PC-3 (cell line): ENCODE measurements around the gene SLC25A4. TPM values are rescaled to one million over a fixed set of nuclear protein-coding genes. Genes with fewer than 3 reads are reported as not detected.

Source experiments
- ATAC-seq: fragments of 200-7000 bp; cut with Tn5 transposase; 2 replicates; pipeline ENCODE4 v1.9.1; 2020; ENCODE audit warnings: mild to moderate bottlenecking, moderate library complexity
- BruUV-seq: library from RNA; stranded (reverse); fragments of 400-500 nt; replicated peaks from 2 replicates; lab custom pipeline; 2021; lab: Mats Ljungman, UMichigan
- CTCF ChIA-PET: fragments of 300-600 bp; sonication (Branson Sonifier 250); formaldehyde crosslinking; loops from one replicate; lab custom pipeline; 2022; ENCODE audit warnings: antibody characterized with exemption; lab: Charles Lee
- POLR2A ChIA-PET: fragments of 300-600 bp; sonication (Branson Sonifier 250); formaldehyde crosslinking; loops from one replicate; lab custom pipeline; 2022; ENCODE audit warnings: antibody characterized with exemption; ENCODE audit not compliant: unreplicated experiment; lab: Charles Lee
- DNase-seq: peaks from one replicate; pipeline ENCODE4 v3.0.0-alpha.2; 2015
- H2AFZ ChIP-seq: fragments of 300-600 bp; sonication (generic); 2 replicates; pipeline ENCODE4 v1.6.0; 2016; ENCODE audit warnings: antibody characterized with exemption, low read length
- H3F3A ChIP-seq: fragments of 300-600 bp; sonication (generic); one replicate; pipeline ENCODE4 v1.6.0; 2017; ENCODE audit warnings: antibody characterized with exemption, low read length, control low read depth, mild to moderate bottlenecking; ENCODE audit not compliant: unreplicated experiment
- H3K27ac ChIP-seq: fragments of 300-600 bp; sonication (generic); 2 replicates; pipeline ENCODE4 v1.5.1; 2016; ENCODE audit warnings: mild to moderate bottlenecking, low read length
- H3K27me3 ChIP-seq: fragments of 300-600 bp; sonication (generic); 2 replicates; pipeline ENCODE4 v1.6.1; 2016; ENCODE audit warnings: low read length, mixed read lengths
- H3K36me3 ChIP-seq: fragments of 300-600 bp; sonication (generic); 2 replicates; pipeline ENCODE4 v1.6.1; 2016; ENCODE audit warnings: low read depth, mixed run types, low read length, mixed read lengths
- H3K4me1 ChIP-seq: fragments of 300-600 bp; sonication (generic); 2 replicates; pipeline ENCODE4 v1.5.1; 2016; ENCODE audit warnings: low read length; ENCODE audit not compliant: insufficient read depth
- H3K4me2 ChIP-seq: fragments of 300-600 bp; sonication (generic); 2 replicates; pipeline ENCODE4 v1.6.0; 2016; ENCODE audit warnings: low read length
- H3K4me3 ChIP-seq: fragments of 300-600 bp; sonication (generic); 2 replicates; pipeline ENCODE4 v1.5.1; 2016; ENCODE audit warnings: mild to moderate bottlenecking, low read length, mixed read lengths
- H3K79me2 ChIP-seq: fragments of 300-600 bp; sonication (generic); 2 replicates; pipeline ENCODE4 v1.6.1; 2017; ENCODE audit warnings: low read length, mixed read lengths
- H3K9ac ChIP-seq: fragments of 300-600 bp; sonication (generic); 2 replicates; pipeline ENCODE4 v1.6.0; 2016; ENCODE audit warnings: mild to moderate bottlenecking, low read length
- H3K9me2 ChIP-seq: fragments of 300-600 bp; sonication (generic); replicated peaks from 2 replicates; pipeline ENCODE4 v1.6.1; 2016; ENCODE audit warnings: mixed run types, low read length, mixed read lengths
- H3K9me3 ChIP-seq: fragments of 300-600 bp; sonication (generic); 2 replicates; pipeline ENCODE4 v1.6.1; 2016; ENCODE audit warnings: low read length, mixed read lengths
- H4K20me1 ChIP-seq: fragments of 300-600 bp; sonication (generic); 2 replicates; pipeline ENCODE4 v1.6.1; 2016; ENCODE audit warnings: low read length, mixed read lengths
- CTCF ChIP-seq: fragments of 300-600 bp; sonication (generic); conservative IDR thresholded peaks from 2 replicates; pipeline ENCODE4 v1.5.1; 2017; ENCODE audit warnings: antibody characterized with exemption, low read depth, mild to moderate bottlenecking, low read length
- EZH2 ChIP-seq: fragments of 300-600 bp; sonication (generic); IDR thresholded peaks from one replicate; pipeline ENCODE4 v1.6.1; 2017; ENCODE audit warnings: antibody characterized with exemption, mild to moderate bottlenecking, low read length; ENCODE audit not compliant: unreplicated experiment
- EZH2phosphoT487 ChIP-seq: fragments of 300-600 bp; sonication (generic); IDR thresholded peaks from 2 replicates; pipeline ENCODE4 v1.6.1; 2018; ENCODE audit warnings: mild to moderate bottlenecking, antibody characterized with exemption, low read length, borderline replicate concordance
- intact Hi-C: fragments of 100-400 bp; cut with micrococcal nuclease; formaldehyde crosslinking; loops from 2 replicates; pipeline ENCODE4 v1.9.0; 2023
- total RNA-seq: library from RNA; depleted of rRNA; stranded (reverse); fragments of >200 nt; gene quantifications from 2 replicates; pipeline ENCODE4 v1.2.3, GENCODE V29; 2014

Gene SLC25A4
- total RNA-seq, 1 experiment from 2014 or later: 23.2 TPM

GRCh38 chr4:185096032-185096653 lies 46.9 kb upstream of the SLC25A4 start:
- H3K9me2 ChIP-seq: no peaks in the 10 kb centered on the region
- ChIA-PET CTCF (interaction anchor here (0.6 to 1.7 kb wide), 16 partner anchors 12 to 1062 kb away, joined by 3 to 25 read pairs (median 6); partner anchors contain the start of gene HELT), POLR2A (no interaction called here)
- H3K27ac ChIP-seq: no peak overlapping the region
- no TSS peak for BruUV-seq
- H3K9me3 ChIP-seq: no peaks in the 10 kb centered on the region
- ATAC-seq: no peak
- no peaks in the 10 kb centered on the region for H3K36me3 ChIP-seq
- no peaks in the 10 kb centered on the region for H4K20me1 ChIP-seq
- H3K4me1 ChIP-seq: no peaks in the 10 kb centered on the region
- intact Hi-C loops: loop anchor here (1.0 to 2.0 kb wide), 3 partner anchors 39 to 91 kb away; no protein-coding TSS in a partner anchor
- H2AFZ ChIP-seq: no peak overlapping the region
- TF ChIP-seq CTCF (peak; percentile 69), EZH2 (no peak), EZH2phosphoT487 (no peak)
- H3K27me3 ChIP-seq: peaks cover 19% of the 10 kb centered on the region; the same call in 1 of the 2 replicates
- no peaks in the 10 kb centered on the region for H3K79me2 ChIP-seq
- H3K4me2 ChIP-seq: no peak overlapping the region
- no peak overlapping the region for H3K4me3 ChIP-seq
- no peak overlapping the region for H3K9ac ChIP-seq
- DNase-seq: peak; percentile 55
- H3F3A ChIP-seq: no peaks in the 10 kb centered on the region

GRCh38 chr4:185098474-185098873 lies 44.6 kb upstream of the SLC25A4 start:
- BruUV-seq: no TSS peak
- H3K79me2 ChIP-seq: no peaks in the 10 kb centered on the region
- no peak overlapping the region for H3K27ac ChIP-seq
- no peaks in the 10 kb centered on the region for H3K4me1 ChIP-seq
- ATAC-seq (no peak), DNase-seq (no peak)
- TF ChIP-seq EZH2 (no peak), CTCF (no peak), EZH2phosphoT487 (no peak)
- H3K27me3 ChIP-seq: peaks cover 9% of the 10 kb centered on the region; the same call in 1 of the 2 replicates
- intact Hi-C loops: no loop called here
- no peaks in the 10 kb centered on the region for H3K9me3 ChIP-seq
- no peak overlapping the region for H3K4me2 ChIP-seq
- H2AFZ ChIP-seq: no peak overlapping the region
- POLR2A ChIA-PET: no interaction called here
- H4K20me1 ChIP-seq: no peaks in the 10 kb centered on the region
- CTCF ChIA-PET: no interaction called here
- H3F3A ChIP-seq: no peaks in the 10 kb centered on the region
- H3K36me3 ChIP-seq: no peaks in the 10 kb centered on the region
- H3K9ac ChIP-seq: no peak overlapping the region
- no peaks in the 10 kb centered on the region for H3K9me2 ChIP-seq
- no peak overlapping the region for H3K4me3 ChIP-seq

- BruUV-seq: no TSS peak
- POLR2A ChIA-PET: no interaction called here
- Histone ChIP-seq H3K79me2 (no peaks in the 10 kb centered on the region), H4K20me1 (no peaks in the 10 kb centered on the region), H3K9me2 (no peaks in the 10 kb centered on the region), H3K27ac (no peak overlapping the region), H3K27me3 (peaks cover 9% of the 10 kb centered on the region; the same call in 1 of the 2 replicates), H3K36me3 (no peaks in the 10 kb centered on the region), H3K9me3 (no peaks in the 10 kb centered on the region), H2AFZ (no peak overlapping the region), H3K9ac (no peak overlapping the region), H3K4me2 (no peak overlapping the region), H3F3A (no peaks in the 10 kb centered on the region), H3K4me3 (no peak overlapping the region), H3K4me1 (no peaks in the 10 kb centered on the region)
- intact Hi-C loops: no loop called here
- TF ChIP-seq EZH2phosphoT487 (no peak), EZH2 (no peak), CTCF (no peak)
- ATAC-seq: no peak
- DNase-seq: no peak
- CTCF ChIA-PET: no interaction called here
These were observed 43.9 kb upstream of the SLC25A4 start for GRCh38 chr4:185099024-185099682.
